GM19463 (cell line): ENCODE results near the gene DHRS11.
"Not testable (repeated sequence)": the region's sequence is repeated elsewhere in the genome, so short reads cannot be mapped to it uniquely, and the experiment has no call there.

Experiments
- ATAC-seq: cut with Tn5 transposase; IDR thresholded peaks from one replicate; pipeline ENCODE4 v1.9.1; 2021; ENCODE audit warnings: mild to moderate bottlenecking, moderate library complexity; ENCODE audit not compliant: unreplicated experiment

DHRS11 gene

DNA sequence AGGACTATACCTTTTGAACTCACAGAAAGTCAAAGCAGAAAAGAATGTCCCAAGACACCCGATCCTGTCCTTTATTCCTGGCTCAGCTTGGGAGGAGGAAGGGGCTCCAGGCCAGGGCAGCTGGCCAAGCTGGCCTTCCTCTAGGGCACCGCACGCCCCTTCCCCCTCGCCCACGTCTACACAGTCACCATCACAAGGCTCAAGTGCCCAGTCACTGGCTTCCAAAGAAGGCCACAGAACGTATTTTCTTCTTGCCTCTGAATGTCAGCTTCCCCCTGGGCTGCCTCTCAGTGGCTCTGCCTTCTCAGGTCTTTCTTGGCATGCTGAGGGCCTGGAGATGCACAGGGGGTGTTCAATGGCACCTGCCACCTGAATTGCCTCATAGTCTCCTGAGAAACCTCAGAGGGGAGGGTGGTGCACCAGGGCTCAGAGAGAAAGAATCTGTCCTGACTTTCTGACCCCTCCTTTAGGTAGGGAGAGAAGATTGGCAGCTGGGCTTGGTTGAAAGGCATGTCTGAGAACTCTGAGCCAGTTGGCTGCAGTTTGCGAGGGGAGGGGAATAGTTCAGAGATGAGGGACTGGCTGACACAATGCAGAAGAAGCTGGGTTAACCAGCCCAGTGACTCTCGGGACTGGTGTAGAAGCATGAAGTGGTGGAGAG is 2.1 kb downstream of the DHRS11 start:
- ATAC-seq: no peak

DNA sequence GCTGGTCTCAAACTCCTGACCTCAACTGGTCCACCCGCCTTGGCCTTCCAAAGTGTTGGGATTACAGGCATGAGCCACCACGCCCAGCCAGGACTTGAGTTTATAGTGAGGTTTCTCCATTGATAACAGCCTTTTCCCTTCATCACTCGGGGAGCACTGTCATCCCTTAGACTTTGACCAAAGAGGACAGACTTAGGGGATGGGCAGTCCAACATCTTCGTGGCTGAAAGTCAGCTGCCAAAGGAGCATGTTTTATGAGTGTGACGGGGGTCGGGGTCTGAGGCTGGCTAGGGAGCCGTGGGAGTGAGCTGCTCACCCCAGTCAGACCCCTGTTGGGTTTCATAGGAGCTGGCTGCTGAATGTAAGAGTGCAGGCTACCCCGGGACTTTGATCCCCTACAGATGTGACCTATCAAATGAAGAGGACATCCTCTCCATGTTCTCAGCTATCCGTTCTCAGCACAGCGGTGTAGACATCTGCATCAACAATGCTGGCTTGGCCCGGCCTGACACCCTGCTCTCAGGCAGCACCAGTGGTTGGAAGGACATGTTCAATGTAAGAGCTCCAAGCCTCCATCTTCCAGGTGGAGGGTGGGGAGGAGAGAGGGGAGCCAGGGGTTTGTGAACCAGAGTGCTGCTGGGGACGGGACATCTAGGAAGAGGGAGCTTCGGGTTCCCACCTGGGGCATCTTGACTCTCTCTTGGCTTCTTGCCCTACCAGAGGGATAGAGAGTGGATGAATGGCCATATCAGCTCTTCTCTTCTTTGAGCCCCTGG is 3.1 kb downstream of the DHRS11 start:
- ATAC-seq: no peak

DNA sequence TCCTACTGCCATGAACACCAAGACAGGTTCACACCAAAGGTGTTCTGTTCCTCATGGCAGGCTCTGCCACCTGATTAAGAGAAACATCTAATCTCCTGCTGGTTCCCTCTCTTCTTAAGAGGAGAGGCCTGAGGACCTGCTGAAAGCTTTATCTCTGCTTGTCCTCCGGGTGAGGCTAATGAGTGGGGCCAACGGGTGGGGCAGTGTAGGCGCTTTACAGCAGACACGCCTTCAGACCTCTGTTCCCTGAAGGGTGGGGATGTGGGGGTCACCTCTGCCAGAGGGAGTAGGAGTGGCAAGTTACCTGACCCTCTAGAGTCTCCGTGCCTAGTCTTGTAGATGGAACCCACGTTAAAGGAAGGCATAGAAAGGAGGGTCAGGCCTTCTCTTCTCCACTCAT is 5.5 kb downstream of the DHRS11 start:
- ATAC-seq: no peak

DNA sequence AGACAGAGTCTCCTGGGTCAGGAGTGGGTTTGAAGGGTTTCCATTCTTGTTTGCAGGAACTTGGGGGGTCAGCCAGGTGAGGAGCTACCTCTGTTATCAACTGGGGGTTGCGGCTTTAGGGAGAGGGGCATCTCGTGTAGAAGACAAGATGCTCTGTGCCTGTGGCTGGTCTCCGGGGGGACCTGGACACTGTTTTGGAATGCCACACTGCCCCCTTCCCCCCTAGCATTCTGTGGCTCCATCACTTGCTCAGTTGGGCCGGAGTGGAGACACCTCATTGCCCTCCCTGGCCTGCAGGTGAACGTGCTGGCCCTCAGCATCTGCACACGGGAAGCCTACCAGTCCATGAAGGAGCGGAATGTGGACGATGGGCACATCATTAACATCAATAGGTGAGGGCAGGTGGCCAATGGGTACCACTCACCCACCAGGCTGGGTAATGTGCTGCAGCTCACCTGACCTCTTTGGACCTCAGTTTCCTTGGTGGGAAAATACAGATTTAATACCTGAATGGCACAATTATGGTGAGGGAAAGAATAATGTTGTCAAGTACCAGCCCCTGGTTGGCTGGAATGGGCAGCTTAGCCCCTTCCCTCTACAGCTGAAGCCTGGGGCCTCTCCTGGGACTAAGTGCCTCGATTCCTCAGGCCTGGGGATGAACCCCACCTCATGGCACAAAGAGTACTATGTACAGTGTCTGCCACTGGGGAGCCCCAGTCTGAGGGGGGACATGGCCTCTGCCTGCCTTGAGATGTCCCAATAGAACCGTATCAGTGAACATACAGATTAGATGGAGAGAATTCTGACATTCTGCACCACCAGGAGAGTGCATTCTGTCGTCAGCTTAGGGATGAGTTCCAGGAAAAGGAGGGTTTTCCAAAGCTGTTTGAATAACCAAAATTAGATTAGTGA is 6.4 kb downstream of the DHRS11 start:
- no peak for ATAC-seq

DNA sequence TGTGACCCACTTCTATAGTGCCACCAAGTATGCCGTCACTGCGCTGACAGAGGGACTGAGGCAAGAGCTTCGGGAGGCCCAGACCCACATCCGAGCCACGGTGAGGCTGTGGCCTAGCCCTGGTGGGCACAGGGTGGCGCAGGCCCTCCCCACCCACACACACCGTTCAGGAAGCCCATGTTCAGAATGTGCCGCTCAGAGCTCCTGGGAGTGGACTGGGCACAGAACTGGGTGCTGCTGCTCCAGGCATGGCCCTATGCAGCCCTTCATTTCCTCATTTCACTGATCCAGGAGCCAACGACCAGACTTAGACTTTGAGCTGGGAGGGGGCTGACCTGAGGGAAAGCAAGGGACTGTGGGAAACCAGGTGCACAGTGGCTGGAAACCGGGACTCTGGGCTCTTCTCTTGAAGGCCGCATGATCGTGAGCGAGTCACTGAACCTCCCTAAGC is 7.3 kb downstream of the DHRS11 start:
- no peak for ATAC-seq

DNA sequence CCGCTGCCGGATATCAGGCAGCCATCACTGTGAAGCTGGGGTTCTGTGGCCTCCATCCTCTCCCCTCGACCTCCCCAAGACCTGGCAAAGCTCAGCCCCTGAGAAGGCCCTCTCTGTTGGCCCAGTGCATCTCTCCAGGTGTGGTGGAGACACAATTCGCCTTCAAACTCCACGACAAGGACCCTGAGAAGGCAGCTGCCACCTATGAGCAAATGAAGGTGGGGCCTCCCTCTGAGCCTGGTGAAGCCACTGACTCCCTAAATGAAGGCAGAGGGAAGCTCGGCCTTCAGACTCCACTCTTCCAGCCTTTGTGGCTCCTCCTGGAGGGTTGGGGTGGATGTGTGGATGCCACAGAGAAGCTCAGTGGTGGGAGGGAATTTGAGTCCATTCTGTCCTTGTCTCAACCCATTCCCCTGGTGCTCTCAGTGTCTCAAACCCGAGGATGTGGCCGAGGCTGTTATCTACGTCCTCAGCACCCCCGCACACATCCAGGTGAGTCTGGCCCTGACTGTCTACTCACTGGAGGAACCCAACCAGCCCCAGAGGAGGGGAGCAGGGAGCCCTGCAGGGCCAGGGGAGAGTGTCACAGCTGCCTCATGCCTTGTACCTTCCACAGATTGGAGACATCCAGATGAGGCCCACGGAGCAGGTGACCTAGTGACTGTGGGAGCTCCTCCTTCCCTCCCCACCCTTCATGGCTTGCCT is 8.0 kb downstream of the DHRS11 start:
- ATAC-seq: no peak

DNA sequence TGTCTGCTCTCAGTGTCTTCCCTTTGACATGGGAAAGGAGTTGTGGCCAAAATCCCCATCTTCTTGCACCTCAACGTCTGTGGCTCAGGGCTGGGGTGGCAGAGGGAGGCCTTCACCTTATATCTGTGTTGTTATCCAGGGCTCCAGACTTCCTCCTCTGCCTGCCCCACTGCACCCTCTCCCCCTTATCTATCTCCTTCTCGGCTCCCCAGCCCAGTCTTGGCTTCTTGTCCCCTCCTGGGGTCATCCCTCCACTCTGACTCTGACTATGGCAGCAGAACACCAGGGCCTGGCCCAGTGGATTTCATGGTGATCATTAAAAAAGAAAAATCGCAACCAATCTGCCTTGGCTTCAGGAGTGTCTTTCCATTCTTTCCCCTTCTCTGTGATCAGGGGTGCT is 8.8 kb downstream of the DHRS11 start:
- ATAC-seq: no peak

DNA sequence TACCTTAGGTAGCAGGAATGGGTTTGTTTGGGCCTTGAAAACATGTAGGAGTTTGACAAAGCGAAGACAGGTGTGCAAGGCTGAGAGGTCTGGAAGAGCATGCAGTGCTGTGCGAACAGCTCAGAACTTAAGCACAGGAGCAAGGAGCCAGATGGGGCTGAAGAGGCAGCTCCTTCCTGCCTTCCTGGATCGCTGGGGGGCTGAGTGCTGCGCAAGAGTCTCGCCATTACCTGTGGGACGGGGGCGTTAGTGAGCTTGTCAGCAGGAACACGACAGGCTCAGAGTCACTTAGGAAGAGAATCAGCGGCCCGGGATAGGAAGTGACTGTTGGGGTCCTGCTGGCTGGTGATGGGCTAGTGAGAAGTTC is 9.2 kb downstream of the DHRS11 start:
- ATAC-seq: no peak

DNA sequence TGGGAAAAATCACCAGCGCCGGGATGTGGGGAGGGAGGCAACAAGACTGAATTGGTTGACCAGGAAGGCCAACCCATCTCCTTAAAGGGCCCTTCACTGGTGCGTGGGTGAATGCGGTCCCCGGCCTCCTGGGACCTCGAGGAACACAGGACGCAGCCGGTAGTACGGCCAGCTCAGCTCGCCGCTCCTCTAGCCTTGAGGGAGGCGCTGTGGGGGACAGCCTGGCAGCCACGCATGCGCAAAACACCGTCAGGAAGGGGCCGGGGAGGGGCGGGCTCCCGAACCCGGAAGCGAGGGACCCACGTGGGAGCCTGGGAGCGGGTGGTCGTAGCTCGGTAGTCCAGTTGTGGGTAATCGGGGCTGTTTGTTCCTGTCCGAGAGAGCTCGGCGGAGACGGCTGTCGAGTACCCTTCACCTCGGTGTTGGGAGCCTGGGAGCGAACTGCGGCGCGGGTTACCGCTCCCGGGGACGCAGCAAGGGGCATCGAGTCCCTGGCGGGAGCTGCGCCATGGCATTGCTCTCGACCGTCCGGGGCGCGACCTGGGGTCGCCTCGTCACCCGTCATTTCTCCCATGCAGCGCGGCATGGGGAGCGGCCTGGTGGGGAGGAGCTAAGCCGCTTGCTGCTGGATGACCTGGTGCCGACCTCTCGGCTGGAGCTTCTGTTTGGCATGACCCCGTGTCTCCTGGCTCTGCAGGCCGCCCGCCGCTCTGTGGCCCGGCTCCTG is 9.8 kb downstream of the DHRS11 start, which contains the start of gene MRM1:
MRM1 (plus strand) TSS at position 281 of the 727 bp plus-strand sequence; CDS start at position 509, 228 bp downstream.
- ATAC-seq: peak; percentile 83

DNA sequence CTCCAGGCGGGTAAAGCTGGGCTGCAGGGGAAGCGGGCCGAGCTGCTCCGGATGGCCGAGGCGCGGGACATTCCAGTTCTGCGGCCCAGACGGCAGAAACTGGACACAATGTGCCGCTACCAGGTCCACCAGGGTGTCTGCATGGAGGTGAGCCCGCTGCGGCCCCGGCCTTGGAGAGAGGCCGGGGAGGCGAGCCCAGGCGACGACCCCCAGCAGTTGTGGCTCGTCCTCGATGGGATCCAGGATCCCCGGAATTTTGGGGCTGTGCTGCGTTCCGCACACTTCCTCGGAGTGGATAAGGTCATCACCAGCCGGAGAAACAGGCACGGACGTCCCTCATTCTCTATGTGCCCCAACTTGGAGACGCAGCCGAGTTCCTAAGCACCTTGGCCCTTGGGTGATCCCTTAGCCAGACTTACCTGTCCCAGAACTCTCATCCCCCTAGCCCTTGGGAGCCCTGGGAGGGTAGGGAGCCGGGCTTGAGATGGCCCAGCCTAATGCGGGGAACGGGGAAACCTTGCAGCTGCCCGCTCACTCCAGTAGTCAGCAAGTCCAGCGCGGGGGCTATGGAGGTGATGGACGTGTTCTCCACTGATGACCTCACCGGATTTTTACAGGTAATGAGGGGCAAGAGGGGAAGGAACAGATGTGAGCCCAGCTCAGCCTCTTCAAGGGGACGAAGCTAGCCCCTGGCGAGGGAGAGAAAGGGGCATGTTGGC is 10.5 kb downstream of the DHRS11 start:
- ATAC-seq: no peak

DNA sequence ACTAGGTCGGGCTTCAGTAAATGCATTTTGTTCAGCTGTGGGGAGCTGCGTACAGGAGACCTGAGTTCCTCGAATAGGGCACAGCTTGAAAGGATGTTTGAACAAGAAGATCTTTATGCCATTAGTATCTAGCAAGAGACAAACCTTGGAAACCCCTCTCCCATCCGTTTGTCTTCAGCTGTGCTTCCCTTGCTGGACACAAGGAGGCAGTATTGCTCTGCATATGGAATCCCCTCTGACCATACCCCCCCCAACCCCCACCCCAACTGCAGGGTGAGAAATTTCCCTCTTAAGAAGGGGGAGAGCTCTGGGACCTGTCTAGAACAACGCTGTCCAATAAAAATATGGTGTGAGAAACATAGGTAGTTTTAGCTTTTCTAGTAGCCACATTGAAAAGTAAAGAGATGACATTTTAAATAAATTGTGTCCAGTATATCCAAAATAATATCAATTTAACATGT is 11.3 kb downstream of the DHRS11 start:
- ATAC-seq: no peak

DNA sequence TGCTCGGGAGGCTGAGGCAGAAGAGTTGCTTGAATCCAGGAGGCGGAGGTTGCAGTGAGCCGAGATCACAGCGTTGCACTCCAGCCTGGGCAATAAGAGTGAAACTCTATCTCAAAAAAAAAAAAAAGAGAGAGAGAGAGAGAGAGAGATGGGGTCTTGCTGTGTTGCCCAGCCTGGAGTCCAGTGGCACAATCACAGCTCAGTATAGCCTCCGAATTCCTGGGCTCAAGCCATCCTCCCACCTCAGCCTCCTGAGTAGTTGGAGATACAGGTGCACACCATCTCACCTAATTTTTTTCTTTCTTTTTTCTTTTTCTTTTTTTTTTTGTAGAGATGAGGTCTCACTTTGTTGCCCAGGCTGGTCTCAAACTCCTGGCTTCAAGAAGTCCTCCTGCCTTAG is 13.3 kb downstream of the DHRS11 start:
- not testable (repeated sequence) for ATAC-seq

DNA sequence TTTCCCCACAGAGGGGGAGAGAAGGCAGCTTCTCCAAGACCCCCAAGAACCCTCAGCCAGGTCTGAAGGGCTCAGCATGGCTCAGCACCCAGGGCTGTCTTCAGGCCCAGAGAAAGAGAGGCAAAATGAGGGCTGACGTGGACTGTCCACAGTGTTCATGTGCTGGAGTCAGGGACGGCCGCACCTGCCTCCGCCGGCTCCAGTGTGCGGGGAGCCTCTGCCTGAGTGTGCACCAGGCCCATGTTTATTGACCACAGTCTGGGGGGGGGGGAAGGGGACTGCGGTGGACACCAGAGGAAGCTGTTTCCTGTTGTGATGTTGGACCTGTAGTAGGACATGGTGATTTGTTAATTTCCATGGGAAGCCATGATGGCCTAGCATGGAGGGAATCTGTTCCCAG is 16.6 kb downstream of the DHRS11 start:
- no peak for ATAC-seq

DNA sequence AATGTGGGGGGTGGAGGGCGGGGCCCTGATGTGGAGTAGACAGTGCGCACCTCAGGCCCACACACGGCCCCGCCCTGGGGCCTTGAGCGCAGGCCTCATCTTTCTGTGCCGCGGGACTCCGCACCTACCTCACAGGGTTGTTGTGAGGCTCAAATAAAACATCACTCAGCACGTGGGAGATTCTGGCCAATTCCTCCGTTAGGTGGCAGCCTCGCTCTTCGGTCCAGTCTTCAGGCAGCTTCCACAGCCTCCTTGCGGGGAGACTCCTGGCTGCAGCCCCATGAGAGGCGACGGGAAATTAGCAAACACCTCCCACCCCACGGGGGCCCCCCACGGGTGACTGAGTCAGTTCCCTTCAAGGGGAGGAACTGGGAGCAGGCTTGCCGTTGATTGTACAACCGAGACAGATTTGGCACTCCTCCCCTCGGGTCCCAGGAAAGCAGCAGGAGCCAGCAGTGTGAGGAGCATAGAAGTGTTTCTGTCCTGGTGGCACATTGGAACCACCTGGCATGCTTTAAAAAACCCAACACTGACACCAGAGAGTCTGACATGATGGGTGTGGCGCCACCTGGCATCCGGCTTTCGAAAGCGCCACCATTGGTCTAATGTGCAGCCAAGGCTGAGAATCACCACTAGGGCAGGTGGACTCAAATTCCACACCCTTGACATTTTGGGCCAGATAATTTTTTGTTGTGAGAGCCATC is 17.3 kb downstream of the DHRS11 start:
- ATAC-seq: no peak

DNA sequence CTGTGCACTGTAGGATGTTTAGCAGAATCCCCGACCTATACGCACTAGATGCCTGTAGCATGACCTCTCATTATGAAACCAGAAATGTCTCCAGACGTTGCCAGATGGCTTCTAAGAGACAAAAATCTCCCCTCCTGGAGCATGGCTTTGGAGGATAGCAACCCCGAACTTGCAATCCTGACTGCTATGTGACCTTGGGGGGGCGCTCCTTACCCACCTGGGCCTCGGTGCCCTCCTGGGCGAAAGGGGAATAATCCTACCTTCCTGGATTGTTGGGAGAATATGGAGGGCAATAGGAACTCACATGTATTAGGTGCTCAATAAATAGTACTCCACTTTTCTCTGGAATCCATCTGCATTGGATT is 17.8 kb downstream of the DHRS11 start:
- ATAC-seq: no peak

DNA sequence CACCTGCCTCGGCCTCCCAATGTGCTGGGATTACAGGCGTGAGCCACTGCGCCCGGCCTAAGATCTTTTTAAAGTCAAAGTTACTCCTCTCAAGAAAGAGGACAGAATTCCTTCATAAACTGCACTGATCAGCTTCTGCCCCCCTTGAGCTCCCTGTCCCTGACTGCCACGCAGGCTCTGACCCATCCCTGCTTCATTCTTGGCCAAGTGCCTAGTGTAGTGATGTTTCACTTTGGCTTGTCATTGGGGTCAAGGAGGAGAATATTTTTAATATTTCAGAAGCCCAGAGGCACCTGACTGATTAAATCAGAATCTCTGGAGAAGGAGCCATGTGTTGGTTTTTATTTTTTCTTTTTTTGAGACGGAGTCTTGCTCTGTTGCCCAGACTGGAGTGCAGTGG is 18.8 kb downstream of the DHRS11 start:
- ATAC-seq: no peak

DNA sequence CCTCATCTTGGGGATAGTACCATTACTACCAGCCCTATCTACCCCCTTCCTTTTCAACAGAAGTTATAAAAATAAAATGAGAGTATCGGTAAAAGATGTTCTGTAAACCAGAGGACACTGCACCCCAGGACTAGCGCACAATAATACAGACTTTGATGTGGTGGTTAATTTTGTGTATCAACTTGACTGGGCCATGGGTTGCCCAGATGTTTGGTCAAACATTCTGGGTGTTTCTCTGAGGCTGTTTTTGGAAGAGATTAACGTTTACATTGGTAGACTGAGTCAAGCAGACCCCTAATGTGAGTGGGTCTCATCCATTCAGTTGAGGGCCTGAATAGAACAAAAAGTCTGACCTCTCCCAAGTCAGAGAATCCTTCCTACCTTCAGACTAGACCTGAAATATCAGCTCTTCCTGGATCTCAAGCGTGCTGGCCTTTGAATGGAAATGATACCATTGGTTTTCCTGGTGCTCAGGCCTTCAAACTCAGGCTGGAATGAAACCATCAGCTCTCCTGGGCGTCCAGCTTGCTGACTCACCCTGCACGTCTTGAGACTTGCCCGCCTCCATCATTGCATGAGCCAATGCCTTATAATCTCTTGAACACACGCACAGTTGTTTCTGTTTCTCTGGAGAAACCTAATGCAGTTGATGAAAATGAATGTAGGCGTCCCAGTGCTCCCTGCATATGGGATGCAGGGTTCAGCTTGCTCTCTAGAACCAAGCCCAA is 19.8 kb downstream of the DHRS11 start:
- no peak for ATAC-seq

DNA sequence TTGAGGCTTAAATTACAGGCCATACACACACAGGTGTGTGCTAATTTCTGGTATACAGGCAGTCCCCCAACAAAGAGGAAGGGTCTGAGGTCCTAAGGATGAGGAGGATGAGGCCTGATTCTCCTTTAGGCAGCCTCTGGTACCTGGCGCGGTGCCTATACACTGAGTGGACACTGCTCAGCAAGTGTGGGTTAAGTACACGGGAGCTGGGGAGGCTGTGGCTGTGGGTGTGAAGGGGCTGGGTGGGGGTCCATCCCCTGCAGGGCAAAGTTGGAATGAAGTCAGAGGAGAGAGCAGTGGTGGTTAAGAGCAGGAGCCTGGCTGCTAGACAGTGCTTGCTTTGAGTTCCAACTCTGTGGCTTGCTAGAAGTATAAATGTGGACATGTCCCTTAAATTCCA is 20.6 kb downstream of the DHRS11 start:
- no peak for ATAC-seq
